ENCODE measurements around the gene CDCP2. TPM values are rescaled to one million over a fixed set of nuclear protein-coding genes. Genes with fewer than 3 reads are reported as not detected.

The CDCP2 gene
- total and polyA plus RNA-seq, 2 experiments from 2014 or later: not detected

DNA sequence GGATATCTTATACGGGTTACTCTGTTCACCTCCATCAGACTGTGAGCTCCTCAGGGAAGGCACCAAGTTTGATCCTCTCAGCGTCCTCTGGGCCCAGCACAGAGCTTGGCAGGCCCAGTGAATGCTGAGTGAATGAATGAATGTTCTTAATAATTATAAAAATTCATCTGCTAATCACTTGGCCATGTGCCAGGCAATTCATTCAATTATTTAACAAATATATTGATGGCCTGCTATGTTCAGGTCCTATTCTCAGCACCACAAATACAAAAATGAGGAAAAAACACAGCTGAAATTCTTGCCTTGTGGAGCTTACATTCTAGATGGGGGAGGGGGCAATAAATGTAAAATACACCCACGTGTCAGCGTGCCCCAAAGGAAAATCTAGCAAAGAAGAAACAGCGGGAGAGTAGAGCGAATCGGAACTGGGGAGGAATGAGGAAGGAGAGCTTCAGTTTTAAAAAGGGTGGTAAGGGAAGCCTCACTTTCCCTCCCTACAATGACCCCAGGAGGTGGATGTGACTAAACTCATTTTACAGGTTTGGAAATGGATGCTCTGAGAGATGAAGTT lies 15.8 kb downstream of the CDCP2 start:
- H3K4me3 ChIP-seq: no peak overlapping the region
- H3K4me1 Mint-ChIP-seq: peaks cover 31% of the 10 kb centered on the region
- no peaks in the 10 kb centered on the region for H3F3A ChIP-seq (replicated peaks; ENCODE audit: low read depth)
- no peak overlapping the region for H3K4me3 Mint-ChIP-seq
- H3K9me2 ChIP-seq (ENCODE audit: insufficient read depth): no peaks in the 10 kb centered on the region
- no peaks in the 10 kb centered on the region for H3K36me3 ChIP-seq (ENCODE audit: insufficient read depth)
- no peak overlapping the region for H3K27ac Mint-ChIP-seq
- no peaks in the 10 kb centered on the region for H4K20me1 ChIP-seq (replicated peaks; ENCODE audit: insufficient read depth)
- H3K79me2 ChIP-seq (replicated peaks; ENCODE audit: insufficient read depth): no peaks in the 10 kb centered on the region
- DNase-seq (ENCODE audit: low spot score): no peak
- no peaks in the 10 kb centered on the region for H3K27me3 ChIP-seq (ENCODE audit: insufficient read depth)
- H3K4me2 ChIP-seq: peak overlapping the region; percentile 49
- H3K9me3 Mint-ChIP-seq: no peaks in the 10 kb centered on the region
- TF ChIP-seq ZNF331 (CRISPR knock-in tag; IDR thresholded peaks at IDR 0.05; ENCODE audit: low read depth): no peak
- no peak for TF ChIP-seq CREB1 (CRISPR knock-in tag; IDR thresholded peaks at IDR 0.05; ENCODE audit: low read depth)
- no peak for TF ChIP-seq NANOG (IDR thresholded peaks at IDR 0.05; ENCODE audit: borderline replicate concordance)
- no peak for TF ChIP-seq STAT1 (IDR thresholded peaks at IDR 0.05; ENCODE audit: unreplicated experiment)
- TF ChIP-seq EZH2phosphoT487 (IDR thresholded peaks at IDR 0.05; ENCODE audit: unreplicated experiment): no peak
- TF ChIP-seq, protein P1, sequence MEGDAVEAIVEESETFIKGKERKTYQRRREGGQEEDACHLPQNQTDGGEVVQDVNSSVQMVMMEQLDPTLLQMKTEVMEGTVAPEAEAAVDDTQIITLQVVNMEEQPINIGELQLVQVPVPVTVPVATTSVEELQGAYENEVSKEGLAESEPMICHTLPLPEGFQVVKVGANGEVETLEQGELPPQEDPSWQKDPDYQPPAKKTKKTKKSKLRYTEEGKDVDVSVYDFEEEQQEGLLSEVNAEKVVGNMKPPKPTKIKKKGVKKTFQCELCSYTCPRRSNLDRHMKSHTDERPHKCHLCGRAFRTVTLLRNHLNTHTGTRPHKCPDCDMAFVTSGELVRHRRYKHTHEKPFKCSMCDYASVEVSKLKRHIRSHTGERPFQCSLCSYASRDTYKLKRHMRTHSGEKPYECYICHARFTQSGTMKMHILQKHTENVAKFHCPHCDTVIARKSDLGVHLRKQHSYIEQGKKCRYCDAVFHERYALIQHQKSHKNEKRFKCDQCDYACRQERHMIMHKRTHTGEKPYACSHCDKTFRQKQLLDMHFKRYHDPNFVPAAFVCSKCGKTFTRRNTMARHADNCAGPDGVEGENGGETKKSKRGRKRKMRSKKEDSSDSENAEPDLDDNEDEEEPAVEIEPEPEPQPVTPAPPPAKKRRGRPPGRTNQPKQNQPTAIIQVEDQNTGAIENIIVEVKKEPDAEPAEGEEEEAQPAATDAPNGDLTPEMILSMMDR (conservative IDR thresholded peaks at IDR 0.05; ENCODE audit: low read depth in 2 of 2): no peak
- TF ChIP-seq POLR2AphosphoS5 (IDR thresholded peaks at IDR 0.05; ENCODE audit: low read depth): no peak
- H3K27me3 Mint-ChIP-seq (ENCODE audit: insufficient read depth, low read depth, poor library complexity): peaks cover 7% of the 10 kb centered on the region
- no peak overlapping the region for H3K27ac ChIP-seq (ENCODE audit: low read depth)
- no peaks in the 10 kb centered on the region for H3K36me3 Mint-ChIP-seq (ENCODE audit: low read depth)
- ATAC-seq: no peak
- peak overlapping the region; percentile 88 for H2AFZ ChIP-seq
- H3K4me1 ChIP-seq (ENCODE audit: insufficient read depth): peaks cover 29% of the 10 kb centered on the region

DNA sequence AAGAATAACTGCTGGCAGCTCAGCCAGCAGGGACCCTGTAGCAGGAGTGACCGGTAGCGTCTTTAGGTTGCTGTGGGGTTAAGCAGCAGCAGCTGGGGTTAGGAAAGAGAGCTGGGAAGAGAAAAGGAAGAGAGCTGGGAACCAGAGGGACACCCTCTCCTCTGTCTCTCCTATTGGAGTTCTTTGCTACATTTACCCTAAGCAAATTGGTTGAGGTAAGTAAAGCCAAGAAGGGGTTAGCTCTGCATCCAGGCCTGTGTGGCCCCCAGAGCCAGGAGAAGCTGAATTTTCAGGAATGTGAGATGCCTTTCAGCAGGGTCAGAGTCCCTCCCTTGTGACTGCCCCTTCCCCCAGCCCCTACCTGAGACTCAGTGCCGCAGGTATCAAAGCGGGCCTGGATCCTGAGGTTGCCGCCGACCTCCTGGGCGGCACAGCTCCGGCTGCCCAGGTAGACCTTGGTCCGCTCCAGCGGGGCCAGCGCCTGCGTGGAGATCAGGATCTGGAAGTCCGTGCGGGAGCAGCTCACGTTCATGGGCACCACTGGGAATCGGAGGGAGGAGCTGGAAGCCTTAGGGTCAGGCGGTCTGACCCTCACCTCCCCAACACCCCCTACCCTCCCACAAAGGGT lies 16.4 kb downstream of the CDCP2 start:
- DNase-seq (ENCODE audit: low spot score) (no peak), ATAC-seq (peak; percentile 66)
- Mint-ChIP-seq H3K27me3 (ENCODE audit: insufficient read depth, low read depth, poor library complexity) (peaks cover 7% of the 10 kb centered on the region), H3K36me3 (ENCODE audit: low read depth) (no peaks in the 10 kb centered on the region), H3K9me3 (no peaks in the 10 kb centered on the region), H3K4me3 (peak overlapping the region; percentile 19; the same call in 1 of the 3 replicates), H3K27ac (peak overlapping the region; percentile 66; the same call in 1 of the 2 replicates), H3K4me1 (peaks cover 31% of the 10 kb centered on the region)
- Histone ChIP-seq H3F3A (replicated peaks; ENCODE audit: low read depth) (no peaks in the 10 kb centered on the region), H3K79me2 (replicated peaks; ENCODE audit: insufficient read depth) (no peaks in the 10 kb centered on the region), H3K27me3 (ENCODE audit: insufficient read depth) (no peaks in the 10 kb centered on the region), H4K20me1 (replicated peaks; ENCODE audit: insufficient read depth) (no peaks in the 10 kb centered on the region), H3K4me1 (ENCODE audit: insufficient read depth) (peaks cover 29% of the 10 kb centered on the region), H2AFZ (peak overlapping the region; percentile 88), H3K27ac (ENCODE audit: low read depth) (no peak overlapping the region), H3K4me2 (peak overlapping the region; percentile 49), H3K9me2 (ENCODE audit: insufficient read depth) (no peaks in the 10 kb centered on the region), H3K36me3 (ENCODE audit: insufficient read depth) (no peaks in the 10 kb centered on the region), H3K4me3 (no peak overlapping the region)
- no peak for TF ChIP-seq STAT1 (IDR thresholded peaks at IDR 0.05; ENCODE audit: unreplicated experiment)
- TF ChIP-seq EZH2 (IDR thresholded peaks at IDR 0.05; ENCODE audit: low read depth, unreplicated experiment): no peak
- TF ChIP-seq, protein P2, sequence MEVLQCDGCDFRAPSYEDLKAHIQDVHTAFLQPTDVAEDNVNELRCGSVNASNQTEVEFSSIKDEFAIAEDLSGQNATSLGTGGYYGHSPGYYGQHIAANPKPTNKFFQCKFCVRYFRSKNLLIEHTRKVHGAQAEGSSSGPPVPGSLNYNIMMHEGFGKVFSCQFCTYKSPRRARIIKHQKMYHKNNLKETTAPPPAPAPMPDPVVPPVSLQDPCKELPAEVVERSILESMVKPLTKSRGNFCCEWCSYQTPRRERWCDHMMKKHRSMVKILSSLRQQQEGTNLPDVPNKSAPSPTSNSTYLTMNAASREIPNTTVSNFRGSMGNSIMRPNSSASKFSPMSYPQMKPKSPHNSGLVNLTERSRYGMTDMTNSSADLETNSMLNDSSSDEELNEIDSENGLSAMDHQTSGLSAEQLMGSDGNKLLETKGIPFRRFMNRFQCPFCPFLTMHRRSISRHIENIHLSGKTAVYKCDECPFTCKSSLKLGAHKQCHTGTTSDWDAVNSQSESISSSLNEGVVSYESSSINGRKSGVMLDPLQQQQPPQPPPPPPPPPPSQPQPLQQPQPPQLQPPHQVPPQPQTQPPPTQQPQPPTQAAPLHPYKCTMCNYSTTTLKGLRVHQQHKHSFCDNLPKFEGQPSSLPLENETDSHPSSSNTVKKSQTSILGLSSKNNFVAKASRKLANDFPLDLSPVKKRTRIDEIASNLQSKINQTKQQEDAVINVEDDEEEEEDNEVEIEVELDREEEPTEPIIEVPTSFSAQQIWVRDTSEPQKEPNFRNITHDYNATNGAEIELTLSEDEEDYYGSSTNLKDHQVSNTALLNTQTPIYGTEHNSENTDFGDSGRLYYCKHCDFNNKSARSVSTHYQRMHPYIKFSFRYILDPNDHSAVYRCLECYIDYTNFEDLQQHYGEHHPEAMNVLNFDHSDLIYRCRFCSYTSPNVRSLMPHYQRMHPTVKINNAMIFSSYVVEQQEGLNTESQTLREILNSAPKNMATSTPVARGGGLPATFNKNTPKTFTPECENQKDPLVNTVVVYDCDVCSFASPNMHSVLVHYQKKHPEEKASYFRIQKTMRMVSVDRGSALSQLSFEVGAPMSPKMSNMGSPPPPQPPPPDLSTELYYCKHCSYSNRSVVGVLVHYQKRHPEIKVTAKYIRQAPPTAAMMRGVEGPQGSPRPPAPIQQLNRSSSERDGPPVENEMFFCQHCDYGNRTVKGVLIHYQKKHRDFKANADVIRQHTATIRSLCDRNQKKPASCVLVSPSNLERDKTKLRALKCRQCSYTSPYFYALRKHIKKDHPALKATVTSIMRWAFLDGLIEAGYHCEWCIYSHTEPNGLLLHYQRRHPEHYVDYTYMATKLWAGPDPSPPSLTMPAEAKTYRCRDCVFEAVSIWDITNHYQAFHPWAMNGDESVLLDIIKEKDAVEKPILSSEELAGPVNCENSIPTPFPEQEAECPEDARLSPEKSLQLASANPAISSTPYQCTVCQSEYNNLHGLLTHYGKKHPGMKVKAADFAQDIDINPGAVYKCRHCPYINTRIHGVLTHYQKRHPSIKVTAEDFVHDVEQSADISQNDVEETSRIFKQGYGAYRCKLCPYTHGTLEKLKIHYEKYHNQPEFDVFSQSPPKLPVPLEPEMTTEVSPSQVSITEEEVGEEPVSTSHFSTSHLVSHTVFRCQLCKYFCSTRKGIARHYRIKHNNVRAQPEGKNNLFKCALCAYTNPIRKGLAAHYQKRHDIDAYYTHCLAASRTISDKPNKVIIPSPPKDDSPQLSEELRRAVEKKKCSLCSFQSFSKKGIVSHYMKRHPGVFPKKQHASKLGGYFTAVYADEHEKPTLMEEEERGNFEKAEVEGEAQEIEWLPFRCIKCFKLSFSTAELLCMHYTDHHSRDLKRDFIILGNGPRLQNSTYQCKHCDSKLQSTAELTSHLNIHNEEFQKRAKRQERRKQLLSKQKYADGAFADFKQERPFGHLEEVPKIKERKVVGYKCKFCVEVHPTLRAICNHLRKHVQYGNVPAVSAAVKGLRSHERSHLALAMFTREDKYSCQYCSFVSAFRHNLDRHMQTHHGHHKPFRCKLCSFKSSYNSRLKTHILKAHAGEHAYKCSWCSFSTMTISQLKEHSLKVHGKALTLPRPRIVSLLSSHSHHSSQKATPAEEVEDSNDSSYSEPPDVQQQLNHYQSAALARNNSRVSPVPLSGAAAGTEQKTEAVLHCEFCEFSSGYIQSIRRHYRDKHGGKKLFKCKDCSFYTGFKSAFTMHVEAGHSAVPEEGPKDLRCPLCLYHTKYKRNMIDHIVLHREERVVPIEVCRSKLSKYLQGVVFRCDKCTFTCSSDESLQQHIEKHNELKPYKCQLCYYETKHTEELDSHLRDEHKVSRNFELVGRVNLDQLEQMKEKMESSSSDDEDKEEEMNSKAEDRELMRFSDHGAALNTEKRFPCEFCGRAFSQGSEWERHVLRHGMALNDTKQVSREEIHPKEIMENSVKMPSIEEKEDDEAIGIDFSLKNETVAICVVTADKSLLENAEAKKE (CRISPR knock-in tag; IDR thresholded peaks at IDR 0.05): no peak
- no peak for TF ChIP-seq NANOG (IDR thresholded peaks at IDR 0.05; ENCODE audit: borderline replicate concordance)
- no peak for TF ChIP-seq ZNF331 (CRISPR knock-in tag; IDR thresholded peaks at IDR 0.05; ENCODE audit: low read depth)

All from GM23338 (cell line).